PC-9 (cell line): Measurements from ENCODE around the gene NDUFS5.

Source experiments
- CTCF ChIP-seq: fragments of 200-600 bp; sonication (generic); conservative IDR thresholded peaks from 2 replicates; pipeline ENCODE4 v1.6.1; 2017; ENCODE audit warnings: mixed run types, antibody characterized with exemption, mild to moderate bottlenecking, moderate library complexity
- EZH2 ChIP-seq: fragments of 200-600 bp; sonication (generic); IDR thresholded peaks from 2 replicates; pipeline ENCODE4 v1.8.0; 2017; ENCODE audit warnings: antibody characterized with exemption, low read depth

- TF ChIP-seq CTCF (no peak), EZH2 (no peak)
These were observed 19.9 kb upstream of the NDUFS5 start for GRCh38 chr1:39006287-39006686.
